Caco-2 (cell line): ENCODE results near the gene SLC6A7. TPM values are rescaled to one million over a fixed set of nuclear protein-coding genes. Genes with fewer than 3 reads are reported as not detected.

Source experiments
- BruUV-seq: library from RNA; stranded (reverse); fragments of 400-500 nt; replicated peaks from 2 replicates; lab custom pipeline; 2021; lab: Mats Ljungman, UMichigan
- CTCF ChIA-PET: fragments of 300-600 bp; sonication (Branson Sonifier 250); formaldehyde crosslinking; loops from one replicate; lab custom pipeline; 2022; ENCODE audit warnings: antibody characterized with exemption; lab: Charles Lee
- POLR2A ChIA-PET: fragments of 300-600 bp; sonication (Branson Sonifier 250); formaldehyde crosslinking; loops from one replicate; lab custom pipeline; 2022; ENCODE audit warnings: antibody characterized with exemption; lab: Charles Lee
- DNase-seq, 2 experiments: peaks; one replicate each; pipeline versions ENCODE4 v3.0.0 to v3.0.0-alpha.2; 2020 to 2022
- H3K27me3 ChIP-seq: replicated peaks from 2 replicates; pipeline ENCODE4 v1.6.0; 2011; ENCODE audit warnings: low read length; ENCODE audit not compliant: control insufficient read depth, insufficient read depth
- H3K36me3 ChIP-seq: 2 replicates; pipeline ENCODE4 v1.5.1; 2011; ENCODE audit warnings: low read length; ENCODE audit not compliant: control insufficient read depth, insufficient read depth
- H3K4me1 ChIP-seq: fragments of 250-450 bp; sonication (Bioruptor Pico); 2 replicates; pipeline ENCODE4 v1.5.1; 2020; ENCODE audit warnings: mild to moderate bottlenecking
- H3K4me3 ChIP-seq: 2 replicates; pipeline ENCODE4 v1.5.1; 2011; ENCODE audit warnings: low read depth, mild to moderate bottlenecking, control low read depth, low read length
- H3K9me3 ChIP-seq: fragments of 250-450 bp; sonication (Bioruptor Pico); 2 replicates; pipeline ENCODE4 v1.5.1; 2020; ENCODE audit warnings: mild to moderate bottlenecking, moderate library complexity
- H3K27ac Mint-ChIP-seq: one replicate; pipeline ENCODE4 v1.8.0; 2022; ENCODE audit warnings: mixed read lengths; ENCODE audit not compliant: unreplicated experiment
- H3K27me3 Mint-ChIP-seq: one replicate; pipeline ENCODE4 v1.8.0; 2022; ENCODE audit warnings: mixed read lengths; ENCODE audit not compliant: insufficient read depth, unreplicated experiment
- H3K36me3 Mint-ChIP-seq: one replicate; pipeline ENCODE4 v1.8.0; 2022; ENCODE audit warnings: mild to moderate bottlenecking, mixed read lengths; ENCODE audit not compliant: insufficient read depth, unreplicated experiment
- H3K4me1 Mint-ChIP-seq: one replicate; pipeline ENCODE4 v1.8.0; 2022; ENCODE audit warnings: low read depth, mixed read lengths; ENCODE audit not compliant: unreplicated experiment
- H3K4me3 Mint-ChIP-seq: one replicate; pipeline ENCODE4 v1.8.0; 2022; ENCODE audit warnings: mild to moderate bottlenecking, moderate library complexity, mixed read lengths; ENCODE audit not compliant: unreplicated experiment
- H3K9me3 Mint-ChIP-seq: one replicate; pipeline ENCODE4 v1.8.0; 2022; ENCODE audit warnings: mixed read lengths; ENCODE audit not compliant: unreplicated experiment
- CTCF ChIP-seq, 2 experiments: fragments of 200-600 bp in 1 of 2; IDR thresholded peaks; 1 replicate in 1 of 2; 2 replicates in 1 of 2; pipeline versions ENCODE4 v1.5.1 to v1.8.0; 2011 to 2022; ENCODE audit warnings: antibody characterized with exemption in 1 of 2, control low read depth in 1 of 2, inconsistent platforms in 1 of 2, low read depth in 1 of 2, low read length in 1 of 2, mild to moderate bottlenecking in 1 of 2, moderate library complexity in 1 of 2; ENCODE audit not compliant: insufficient read depth in 1 of 2, severe bottlenecking in 1 of 2, unreplicated experiment in 1 of 2
- intact Hi-C: fragments of 100-400 bp; cut with micrococcal nuclease; formaldehyde crosslinking; loops from one replicate; pipeline ENCODE4 v1.10.0; 2022; ENCODE audit not compliant: unreplicated experiment
- total RNA-seq: library from RNA; stranded (reverse); gene quantifications from 2 replicates; pipeline ENCODE4 v1.2.3, GENCODE V29; 2022

Gene SLC6A7
- total RNA-seq, 1 experiment from 2014 or later, result not detected

- intact Hi-C loops, result no loop called here
- no peaks in the 10 kb centered on the region for H3K9me3 ChIP-seq
- Mint-ChIP-seq H3K9me3 (no peaks in the 10 kb centered on the region), H3K4me1 (no peaks in the 10 kb centered on the region), H3K36me3 (no peaks in the 10 kb centered on the region), H3K4me3 (no peak overlapping the region), H3K27me3 (no peaks in the 10 kb centered on the region), H3K27ac (no peak overlapping the region)
- no peaks in the 10 kb centered on the region; the same call in 1 of the 2 replicates for H3K36me3 ChIP-seq
- H3K4me3 ChIP-seq, result no peak overlapping the region
- H3K4me1 ChIP-seq, result no peaks in the 10 kb centered on the region
- BruUV-seq, result no TSS peak
- TF ChIP-seq CTCF (IDR thresholded peaks at IDR 0.05; ENCODE audit: insufficient read depth in 1 of 2, low read depth in 1 of 2, low read length in 1 of 2, severe bottlenecking in 1 of 2, unreplicated experiment in 1 of 2), result no peak
- POLR2A ChIA-PET, result no interaction called here
- CTCF ChIA-PET, result no interaction called here
- H3K27me3 ChIP-seq, result no peaks in the 10 kb centered on the region
- DNase-seq, result no peak
These were observed 49.9 kb downstream of the SLC6A7 start for GRCh38 chr5:150239794-150240122.

- no peak for DNase-seq
- intact Hi-C loops, result no loop called here
- H3K27me3 Mint-ChIP-seq, result no peaks in the 10 kb centered on the region
- Histone ChIP-seq H3K27me3 (no peaks in the 10 kb centered on the region), H3K4me1 (no peaks in the 10 kb centered on the region), H3K4me3 (no peak overlapping the region), H3K9me3 (no peaks in the 10 kb centered on the region), H3K36me3 (no peaks in the 10 kb centered on the region; the same call in 1 of the 2 replicates)
- no TSS peak for BruUV-seq
- CTCF ChIA-PET, result no interaction called here
- H3K9me3 Mint-ChIP-seq, result no peaks in the 10 kb centered on the region
- no peak for TF ChIP-seq CTCF (IDR thresholded peaks at IDR 0.05; ENCODE audit: insufficient read depth in 1 of 2, low read depth in 1 of 2, low read length in 1 of 2, severe bottlenecking in 1 of 2, unreplicated experiment in 1 of 2)
- no peak overlapping the region for H3K4me3 Mint-ChIP-seq
- H3K36me3 Mint-ChIP-seq, result no peaks in the 10 kb centered on the region
- no peak overlapping the region for H3K27ac Mint-ChIP-seq
- POLR2A ChIA-PET, result no interaction called here
- H3K4me1 Mint-ChIP-seq, result no peaks in the 10 kb centered on the region
These were observed 51.7 kb downstream of the SLC6A7 start for GRCh38 chr5:150241298-150242160.

- no peaks in the 10 kb centered on the region for H3K4me1 Mint-ChIP-seq
- ChIA-PET CTCF (interaction anchor here (0.5 kb wide), 1 partner anchor 150 kb away, joined by 4 read pairs; no protein-coding TSS in a partner anchor), POLR2A (no interaction called here)
- BruUV-seq, result no TSS peak
- H3K27me3 Mint-ChIP-seq, result no peaks in the 10 kb centered on the region
- Histone ChIP-seq H3K9me3 (no peaks in the 10 kb centered on the region), H3K4me3 (no peak overlapping the region), H3K27me3 (no peaks in the 10 kb centered on the region), H3K36me3 (no peaks in the 10 kb centered on the region; the same call in 1 of the 2 replicates), H3K4me1 (no peaks in the 10 kb centered on the region)
- TF ChIP-seq CTCF (IDR thresholded peaks at IDR 0.05; ENCODE audit: insufficient read depth in 1 of 2, low read depth in 1 of 2, low read length in 1 of 2, severe bottlenecking in 1 of 2, unreplicated experiment in 1 of 2), result no peak
- no peak for DNase-seq
- H3K9me3 Mint-ChIP-seq, result no peaks in the 10 kb centered on the region
- H3K4me3 Mint-ChIP-seq, result no peak overlapping the region
- intact Hi-C loops, result no loop called here
- H3K36me3 Mint-ChIP-seq, result no peaks in the 10 kb centered on the region
- no peak overlapping the region for H3K27ac Mint-ChIP-seq
These were observed 52.5 kb downstream of the SLC6A7 start for GRCh38 chr5:150242251-150242894.
